Measurements from ENCODE around the gene SNRNP70. TPM values are rescaled to one million over a fixed set of nuclear protein-coding genes. Genes with fewer than 3 reads are reported as not detected.

Gene SNRNP70
- total and polyA plus RNA-seq, 2 of the 13 experiments (the other 11 are each of a cell fraction or from before 2014, with no cell fraction given): 150 to 210 TPM

GRCh38 chr19:49119411-49120324 is 34.4 kb downstream of the SNRNP70 start, which contains the start of gene PPFIA3 (continued):
- TF ChIP-seq PRDM4 (CRISPR knock-in tag; IDR thresholded peaks at IDR 0.05; ENCODE audit: borderline replicate concordance) (peak; percentile 81; the same call in 1 of the 2 replicates), SMAD3 (CRISPR knock-in tag; IDR thresholded peaks at IDR 0.05) (0 out of 2 replicates have a peak, but pooled peaks have one; percentile 44), LCORL (IDR thresholded peaks at IDR 0.05) (no peak), LCORL (CRISPR knock-in tag; IDR thresholded peaks at IDR 0.05) (peak; percentile 34; the same call in 1 of the 2 replicates), ZNF703 (CRISPR knock-in tag; IDR thresholded peaks at IDR 0.05; ENCODE audit: borderline replicate concordance) (no peak), SRY (CRISPR knock-in tag; IDR thresholded peaks at IDR 0.05) (0 out of 2 replicates have a peak, but pooled peaks have one; percentile 65), CBX2 (IDR thresholded peaks at IDR 0.05; ENCODE audit: low read depth, low read length) (no peak), CBX2 (CRISPR knock-in tag; IDR thresholded peaks at IDR 0.05; ENCODE audit: low read depth) (no peak), ZMYM4 (CRISPR knock-in tag; IDR thresholded peaks at IDR 0.05) (peak; percentile 32; the same call in 1 of the 2 replicates), CBFB (CRISPR knock-in tag; IDR thresholded peaks at IDR 0.05) (0 out of 2 replicates have a peak, but pooled peaks have one; percentile 25), REPIN1 (CRISPR knock-in tag; IDR thresholded peaks at IDR 0.05; ENCODE audit: borderline replicate concordance, low read depth) (0 out of 2 replicates have a peak, but pooled peaks have one; percentile 33), KIAA2018 (CRISPR knock-in tag; IDR thresholded peaks at IDR 0.05; ENCODE audit: borderline replicate concordance) (no peak), ZNF33A (CRISPR knock-in tag; IDR thresholded peaks at IDR 0.05; ENCODE audit: borderline replicate concordance) (no peak), E2F2 (CRISPR knock-in tag; IDR thresholded peaks at IDR 0.05; ENCODE audit: borderline replicate concordance) (peak; percentile 38; the same call in 1 of the 2 replicates)
